Measurements from ENCODE around the gene ZIK1.
A peak's percentile ranks its signal among the peaks of the same experiment; 100 is the strongest.

- TF ChIP-seq CTCF (IDR thresholded peaks at IDR 0.05; ENCODE audit: extremely low read depth in 1 of 2, insufficient read depth in 1 of 2, low read depth in 1 of 2, low read length in 2 of 2): no peak
- TF ChIP-seq EZH2 (IDR thresholded peaks at IDR 0.05; ENCODE audit: borderline replicate concordance, low read depth, low read length, severe bottlenecking): no peak
- peak; percentile 46 for TF ChIP-seq POLR2AphosphoS5 (IDR thresholded peaks at IDR 0.05; ENCODE audit: insufficient read depth, low read depth, low read length)
- TF ChIP-seq GATA2 (IDR thresholded peaks at IDR 0.05; ENCODE audit: insufficient read depth, insufficient read length, low read depth, low read length): no peak
- peak; percentile 66 for TF ChIP-seq POLR2A (IDR thresholded peaks at IDR 0.05; ENCODE audit: low read depth, low read length)
- TF ChIP-seq JUN (IDR thresholded peaks at IDR 0.05; ENCODE audit: borderline replicate concordance, insufficient read depth, insufficient read length, low read depth): no peak
These were observed 24.4 kb upstream of the ZIK1 start, which contains the start of gene ZNF550 for GRCh38 chr19:57559404-57560025.
